Trophoblast cell (in vitro differentiated cells and primary cell): ENCODE results near the gene NXT1.

Experiments
- DNase-seq, 2 donors: peaks; one replicate each; pipeline ENCODE4 v3.0.0-alpha.2; 2016
- H2AFZ ChIP-seq: 2 replicates; pipeline ENCODE4 v1.6.1; 2013; ENCODE audit warnings: low read length, moderate library complexity, mild to moderate bottlenecking; ENCODE audit not compliant: insufficient read depth, poor library complexity
- H2AK5ac ChIP-seq: 2 replicates; pipeline ENCODE4 v1.6.1; 2013; ENCODE audit warnings: mild to moderate bottlenecking, low read length
- H2BK120ac ChIP-seq: 2 replicates; pipeline ENCODE4 v1.6.1; 2013; ENCODE audit warnings: low read length, mild to moderate bottlenecking, moderate library complexity; ENCODE audit not compliant: insufficient read depth, poor library complexity
- H2BK12ac ChIP-seq: 2 replicates; pipeline ENCODE4 v1.6.1; 2013; ENCODE audit warnings: mild to moderate bottlenecking, low read length, moderate library complexity
- H2BK5ac ChIP-seq: 2 replicates; pipeline ENCODE4 v1.6.1; 2013; ENCODE audit warnings: low read length, low read depth, moderate library complexity, mild to moderate bottlenecking; ENCODE audit not compliant: poor library complexity
- H3K14ac ChIP-seq: 2 replicates; pipeline ENCODE4 v1.6.1; 2013; ENCODE audit warnings: mild to moderate bottlenecking, low read length
- H3K18ac ChIP-seq: 2 replicates; pipeline ENCODE4 v1.6.1; 2013; ENCODE audit warnings: mild to moderate bottlenecking, low read length
- H3K23ac ChIP-seq: 2 replicates; pipeline ENCODE4 v1.6.1; 2013; ENCODE audit warnings: low read length
- H3K27ac ChIP-seq: 2 replicates; pipeline ENCODE4 v1.5.1; 2013; ENCODE audit warnings: low read depth, mild to moderate bottlenecking, inconsistent platforms, low read length, moderate library complexity
- H3K27me3 ChIP-seq: 2 replicates; pipeline ENCODE4 v1.6.1; 2013; ENCODE audit warnings: inconsistent platforms, mild to moderate bottlenecking, low read length, moderate library complexity; ENCODE audit not compliant: insufficient read depth
- H3K36me3 ChIP-seq, 2 experiments: 1 replicate in 1 of 2; 2 replicates in 1 of 2; pipeline ENCODE4 v1.6.1; 2013; ENCODE audit warnings: low read length in 2 of 2, mild to moderate bottlenecking in 2 of 2, moderate library complexity in 1 of 2; ENCODE audit not compliant: insufficient read depth in 2 of 2, control insufficient read depth in 1 of 2
- H3K4ac ChIP-seq: 2 replicates; pipeline ENCODE4 v1.6.1; 2013; ENCODE audit warnings: low read depth, mild to moderate bottlenecking, low read length, moderate library complexity
- H3K4me1 ChIP-seq, 2 experiments: 1 replicate in 1 of 2; 2 replicates in 1 of 2; pipeline ENCODE4 v1.6.1; 2013; ENCODE audit warnings: low read length in 2 of 2, mild to moderate bottlenecking in 2 of 2, moderate library complexity in 1 of 2; ENCODE audit not compliant: insufficient read depth in 2 of 2, control insufficient read depth in 1 of 2
- H3K4me2 ChIP-seq: 2 replicates; pipeline ENCODE4 v1.6.1; 2013; ENCODE audit warnings: inconsistent platforms, mild to moderate bottlenecking, low read length, moderate library complexity
- H3K4me3 ChIP-seq: 2 replicates; pipeline ENCODE4 v1.5.1; 2013; ENCODE audit warnings: mild to moderate bottlenecking, low read depth, low read length, inconsistent platforms
- H3K79me1 ChIP-seq: one replicate; pipeline ENCODE4 v1.6.1; 2013; ENCODE audit warnings: low read length
- H3K79me2 ChIP-seq: 2 replicates; pipeline ENCODE4 v1.6.1; 2013; ENCODE audit warnings: low read length, mild to moderate bottlenecking; ENCODE audit not compliant: control insufficient read depth, insufficient read depth, poor library complexity
- H3K9ac ChIP-seq: 2 replicates; pipeline ENCODE4 v1.6.1; 2013; ENCODE audit warnings: mild to moderate bottlenecking, low read length
- H3K9me3 ChIP-seq: 2 replicates; pipeline ENCODE4 v1.6.1; 2013; ENCODE audit warnings: low read depth, mild to moderate bottlenecking, control low read depth, inconsistent platforms, low read length; ENCODE audit not compliant: insufficient read depth
- H4K12ac ChIP-seq: 2 replicates; pipeline ENCODE4 v1.6.1; 2013; ENCODE audit warnings: low read depth, mild to moderate bottlenecking, low read length, moderate library complexity
- H4K8ac ChIP-seq: 2 replicates; pipeline ENCODE4 v1.6.1; 2013; ENCODE audit warnings: low read depth, mild to moderate bottlenecking, low read length, moderate library complexity
- H4K91ac ChIP-seq: one replicate; pipeline ENCODE4 v1.6.1; 2013; ENCODE audit warnings: low read depth, mild to moderate bottlenecking, low read length, moderate library complexity
- WGBS: extraction: QIAGEN DNeasy Blood & Tissue Kit; methylation state at CpG from one replicate; pipeline ENCODE4 v1.1.7; 2013; ENCODE audit warnings: missing lambda C conversion rate; ENCODE audit not compliant: insufficient read length, insufficient coverage; ENCODE audit errors: extremely low coverage; 5-methylcytosine and 5-hydroxymethylcytosine counted together

NXT1 gene

DNA sequence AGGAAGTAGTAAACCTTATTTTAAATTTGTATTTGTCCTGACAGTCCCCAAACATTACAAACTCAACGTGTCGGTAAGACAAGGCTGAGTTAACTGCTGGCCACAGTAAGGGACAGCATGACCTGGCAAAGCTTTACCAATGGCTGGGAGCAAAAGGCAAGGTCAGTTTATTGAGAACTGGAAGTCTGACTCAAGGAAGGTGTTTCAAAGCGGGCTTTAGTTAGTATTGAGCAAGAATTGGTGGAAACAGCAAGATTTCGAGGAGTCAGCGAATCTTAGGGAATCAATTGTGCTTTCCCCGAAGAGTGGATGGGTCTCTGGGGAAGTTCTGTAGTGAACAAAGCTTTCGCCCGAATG is 10.5 kb downstream of the NXT1 start:
- DNase-seq: peak; percentile 4 to 53
- H3K23ac ChIP-seq: no peak overlapping the region
- H3K9ac ChIP-seq: peak overlapping the region; percentile 96
- H3K9me3 ChIP-seq: no peaks in the 10 kb centered on the region
- H3K18ac ChIP-seq: peak overlapping the region; percentile 99
- no peak overlapping the region for H2BK12ac ChIP-seq
- WGBS: no CpG with 5 or more reads among the region's 8 CpGs
- peak overlapping the region; percentile 95 for H2BK120ac ChIP-seq
- H2AK5ac ChIP-seq: peak overlapping the region; percentile 93
- H3K79me1 ChIP-seq: peaks cover 16% of the 10 kb centered on the region
- H4K12ac ChIP-seq: peak overlapping the region; percentile 98
- H2AFZ ChIP-seq: peak overlapping the region; percentile 96
- H3K14ac ChIP-seq: peak overlapping the region; percentile 100
- peak overlapping the region; percentile 99 for H2BK5ac ChIP-seq
- H3K4me2 ChIP-seq: peak overlapping the region; percentile 73
- peak overlapping the region; percentile 92 for H3K27ac ChIP-seq
- H3K79me2 ChIP-seq: peaks cover 17% of the 10 kb centered on the region
- H4K91ac ChIP-seq: peak overlapping the region; percentile 98
- peak overlapping the region; percentile 99 for H3K4ac ChIP-seq
- H3K36me3 ChIP-seq: peaks cover 13 to 20% of the 10 kb centered on the region in 2 experiments
- peaks cover 18 to 21% of the 10 kb centered on the region in 2 experiments for H3K4me1 ChIP-seq
- H3K4me3 ChIP-seq: peak overlapping the region; percentile 86
- peak overlapping the region; percentile 99 for H4K8ac ChIP-seq
- no peaks in the 10 kb centered on the region for H3K27me3 ChIP-seq

DNA sequence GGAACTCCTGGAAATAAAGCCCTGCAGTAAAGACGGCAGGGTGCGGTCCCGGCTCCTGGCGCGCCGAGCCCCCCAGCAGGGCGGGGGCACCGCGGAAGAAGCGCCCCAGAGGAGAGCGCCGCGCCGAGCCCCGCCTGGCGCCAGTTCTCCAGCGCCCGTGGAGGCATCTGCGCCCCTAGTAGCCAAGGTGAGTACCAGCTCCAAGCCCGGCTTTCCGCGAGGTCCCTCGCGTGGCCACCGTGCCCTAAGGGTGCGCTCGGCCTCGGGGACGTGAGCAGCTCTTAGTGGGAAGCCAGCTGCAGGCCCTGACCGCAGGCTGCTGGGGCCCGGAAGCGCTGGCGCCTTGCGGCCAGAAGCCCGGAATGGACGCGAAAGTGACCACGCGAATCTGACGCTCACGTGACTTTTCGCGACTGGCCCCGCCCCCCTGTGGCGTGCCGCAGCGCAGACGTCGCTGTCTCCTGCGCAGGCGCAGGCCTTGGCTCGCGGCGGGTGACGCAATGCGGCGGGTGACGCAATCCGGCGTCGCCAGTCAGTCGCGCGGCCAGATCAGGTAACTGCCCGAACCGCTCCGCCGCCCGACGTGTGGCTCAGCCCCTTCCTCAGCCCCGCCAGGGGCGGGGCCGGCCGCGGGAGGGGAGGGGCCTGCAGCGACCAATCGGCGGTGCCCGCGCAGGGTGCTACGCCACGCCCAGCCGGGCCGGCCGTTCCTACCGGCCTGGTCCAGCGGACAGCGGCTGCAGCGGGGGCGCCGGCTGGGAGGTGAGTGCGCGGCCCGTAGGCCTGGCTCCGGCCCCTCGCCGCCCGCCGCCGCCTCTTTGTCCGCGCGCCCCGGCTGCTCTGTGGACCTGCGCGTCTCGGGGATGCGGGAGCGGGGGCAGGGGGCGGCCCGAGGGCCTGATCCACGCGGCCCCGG is 11.1 kb downstream of the NXT1 start, which contains the start of gene GZF1:
TSS of gene GZF1 (plus strand) at position 707 of the 916 bp plus-strand sequence. CDS start 2,202 bp downstream, outside the sequence.
- H3K4me1 ChIP-seq: peaks cover 13 to 16% of the 10 kb centered on the region in 2 experiments
- H3K79me2 ChIP-seq: peaks cover 17% of the 10 kb centered on the region
- peak within 1 kb of the TSS; percentile 86 for H3K4me3 ChIP-seq
- peak within 1 kb of the TSS; percentile 98 for H4K91ac ChIP-seq
- peak within 1 kb of the TSS; percentile 96 for H3K4me2 ChIP-seq
- peak within 1 kb of the TSS; percentile 99 for H2BK5ac ChIP-seq
- H2AFZ ChIP-seq: peak within 1 kb of the TSS; percentile 96
- H2BK120ac ChIP-seq: peak within 1 kb of the TSS; percentile 95
- peak within 1 kb of the TSS; percentile 99 for H4K8ac ChIP-seq
- H3K9me3 ChIP-seq: no peaks in the 10 kb centered on the region
- WGBS: no CpG with 5 or more reads among the region's 114 CpGs
- peak; percentile 100 for DNase-seq
- H3K27me3 ChIP-seq: no peaks in the 10 kb centered on the region
- H2BK12ac ChIP-seq: no peak within 1 kb of the TSS
- H3K27ac ChIP-seq: peak within 1 kb of the TSS; percentile 92
- peak within 1 kb of the TSS; percentile 100 for H3K14ac ChIP-seq
- H3K18ac ChIP-seq: peak within 1 kb of the TSS; percentile 99
- peaks cover 16% of the 10 kb centered on the region for H3K79me1 ChIP-seq
- peak within 1 kb of the TSS; percentile 93 for H2AK5ac ChIP-seq
- peak within 1 kb of the TSS; percentile 99 for H3K4ac ChIP-seq
- H3K23ac ChIP-seq: no peak within 1 kb of the TSS
- H4K12ac ChIP-seq: peak within 1 kb of the TSS; percentile 98
- H3K36me3 ChIP-seq: peaks cover 11 to 18% of the 10 kb centered on the region in 2 experiments
- peak within 1 kb of the TSS; percentile 96 for H3K9ac ChIP-seq

DNA sequence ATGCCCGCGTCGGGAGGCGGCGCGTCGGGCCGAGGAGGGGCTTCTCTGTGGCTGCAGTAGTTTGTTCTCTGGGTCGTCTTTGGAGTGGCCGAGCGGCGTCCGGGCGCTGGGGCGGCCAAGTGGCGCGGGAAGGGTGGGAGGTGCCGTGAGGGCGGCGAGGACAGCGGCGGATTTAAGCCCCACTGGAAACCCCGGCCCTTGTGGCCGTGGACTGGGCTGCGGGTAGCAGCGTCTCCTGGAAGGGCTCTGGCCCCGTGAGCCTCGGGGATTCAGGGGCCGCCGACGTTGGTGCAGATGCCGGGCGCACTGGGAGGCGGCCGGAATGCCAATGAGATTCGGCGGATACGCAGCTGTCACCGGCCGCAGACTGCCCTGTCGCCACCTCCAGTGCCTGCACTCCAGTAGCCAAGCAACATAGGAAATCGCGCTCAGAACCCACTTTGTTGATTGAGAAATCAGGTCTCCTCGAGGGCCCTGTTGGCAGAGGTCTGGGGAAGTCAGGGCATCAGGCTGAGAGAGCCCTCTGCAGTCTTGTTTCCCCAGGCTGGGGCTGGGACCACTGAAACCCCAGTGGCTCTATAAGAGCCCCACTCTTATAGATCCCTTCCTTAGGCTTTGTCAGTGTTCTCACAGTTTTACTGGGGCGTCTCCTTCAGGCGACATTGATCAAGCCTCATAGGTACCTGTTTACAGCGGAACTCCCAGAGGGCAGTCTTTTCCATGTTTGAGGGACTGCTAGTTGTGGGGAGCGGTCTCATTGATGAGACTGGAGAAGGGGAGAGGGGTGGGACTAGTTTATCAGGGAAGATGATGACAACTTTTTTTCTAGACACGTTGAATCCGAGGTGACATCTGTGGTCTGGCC is 12.0 kb downstream of the NXT1 start:
- Histone ChIP-seq H3K27ac (peak overlapping the region; percentile 56), H3K23ac (no peak overlapping the region), H3K4me2 (peak overlapping the region; percentile 96), H4K8ac (peak overlapping the region; percentile 79), H3K36me3 (peaks cover 11 to 18% of the 10 kb centered on the region in 2 experiments), H3K27me3 (no peaks in the 10 kb centered on the region), H3K18ac (peak overlapping the region; percentile 81), H3K79me2 (peaks cover 16% of the 10 kb centered on the region), H2AFZ (peak overlapping the region; percentile 94), H3K4me1 (peaks cover 10 to 12% of the 10 kb centered on the region in 2 experiments), H3K9me3 (no peaks in the 10 kb centered on the region), H3K9ac (peak overlapping the region; percentile 93), H3K14ac (peak overlapping the region; percentile 73), H2BK12ac (no peak overlapping the region), H2AK5ac (no peak overlapping the region), H4K12ac (peak overlapping the region; percentile 60), H3K4me3 (peak overlapping the region; percentile 86), H3K4ac (peak overlapping the region; percentile 60), H2BK120ac (no peak overlapping the region), H3K79me1 (peaks cover 13% of the 10 kb centered on the region), H4K91ac (peak overlapping the region; percentile 63), H2BK5ac (peak overlapping the region; percentile 52)
- no CpG with 5 or more reads among the region's 50 CpGs for WGBS
- peak; percentile 28 to 58 for DNase-seq

DNA sequence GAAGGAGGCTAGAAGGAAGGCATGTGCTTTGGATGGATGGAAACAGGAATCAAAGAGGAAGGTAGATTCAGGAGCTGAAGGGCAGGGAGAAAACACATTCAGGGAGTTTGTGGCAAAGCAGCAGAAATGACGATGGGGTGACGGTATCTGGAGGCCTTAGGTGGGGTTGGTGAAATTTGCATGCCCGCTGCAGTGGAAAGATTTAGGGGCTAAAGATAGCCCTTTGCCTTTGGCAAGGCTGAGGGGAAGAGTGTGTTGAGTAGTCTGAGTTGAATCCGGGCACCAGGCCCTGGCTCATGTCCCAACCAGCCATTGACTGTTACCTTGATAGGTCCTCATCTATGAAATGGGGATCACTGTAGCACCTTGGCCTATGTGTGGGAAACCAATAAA is 12.7 kb downstream of the NXT1 start:
- H3K4me1 ChIP-seq: peaks cover 10 to 12% of the 10 kb centered on the region in 2 experiments
- H4K91ac ChIP-seq: no peak overlapping the region
- peak overlapping the region; percentile 50 for H3K23ac ChIP-seq
- H3K79me1 ChIP-seq: peaks cover 11% of the 10 kb centered on the region
- no peak for DNase-seq
- no peak overlapping the region for H2AFZ ChIP-seq
- H3K79me2 ChIP-seq: peaks cover 14% of the 10 kb centered on the region
- H2AK5ac ChIP-seq: no peak overlapping the region
- H3K4ac ChIP-seq: peak overlapping the region; percentile 50
- no peak overlapping the region for H4K12ac ChIP-seq
- no peak overlapping the region for H2BK120ac ChIP-seq
- no CpG with 5 or more reads among the region's 4 CpGs for WGBS
- no peak overlapping the region for H3K9ac ChIP-seq
- H3K36me3 ChIP-seq: peaks cover 11 to 18% of the 10 kb centered on the region in 2 experiments
- no peak overlapping the region for H3K18ac ChIP-seq
- no peak overlapping the region for H2BK5ac ChIP-seq
- H3K27me3 ChIP-seq: no peaks in the 10 kb centered on the region
- no peaks in the 10 kb centered on the region for H3K9me3 ChIP-seq
- H2BK12ac ChIP-seq: no peak overlapping the region
- H3K4me2 ChIP-seq: peak overlapping the region; percentile 96
- no peak overlapping the region for H3K14ac ChIP-seq
- H4K8ac ChIP-seq: no peak overlapping the region
- H3K4me3 ChIP-seq: no peak overlapping the region
- no peak overlapping the region for H3K27ac ChIP-seq
